PC-3 (cell line): ENCODE results near the gene SPTAN1. TPM values are rescaled to one million over a fixed set of nuclear protein-coding genes. Genes with fewer than 3 reads are reported as not detected.
"Not testable (repeated sequence)": the region's sequence is repeated elsewhere in the genome, so short reads cannot be mapped to it uniquely, and the experiment has no call there.

Experiments
- ATAC-seq: fragments of 200-7000 bp; cut with Tn5 transposase; 2 replicates; pipeline ENCODE4 v1.9.1; 2020; ENCODE audit warnings: mild to moderate bottlenecking, moderate library complexity
- Bru-seq: library from RNA; stranded (reverse); fragments of 400-500 nt; gene quantifications from one replicate; lab custom pipeline; 2021; lab: Mats Ljungman, UMichigan
- BruChase-seq, 2 experiments: library from RNA; stranded (reverse); fragments of 400-500 nt; gene quantifications; one replicate each; lab custom pipeline; 2021; lab: Mats Ljungman, UMichigan
- BruUV-seq: library from RNA; stranded (reverse); fragments of 400-500 nt; replicated peaks from 2 replicates; lab custom pipeline; 2021; lab: Mats Ljungman, UMichigan
- CTCF ChIA-PET: fragments of 300-600 bp; sonication (Branson Sonifier 250); formaldehyde crosslinking; loops from one replicate; lab custom pipeline; 2022; ENCODE audit warnings: antibody characterized with exemption; lab: Charles Lee
- POLR2A ChIA-PET: fragments of 300-600 bp; sonication (Branson Sonifier 250); formaldehyde crosslinking; loops from one replicate; lab custom pipeline; 2022; ENCODE audit warnings: antibody characterized with exemption; ENCODE audit not compliant: unreplicated experiment; lab: Charles Lee
- DNase-seq: peaks from one replicate; pipeline ENCODE4 v3.0.0-alpha.2; 2015
- H2AFZ ChIP-seq: fragments of 300-600 bp; sonication (generic); 2 replicates; pipeline ENCODE4 v1.6.0; 2016; ENCODE audit warnings: antibody characterized with exemption, low read length
- H3F3A ChIP-seq: fragments of 300-600 bp; sonication (generic); one replicate; pipeline ENCODE4 v1.6.0; 2017; ENCODE audit warnings: antibody characterized with exemption, low read length, control low read depth, mild to moderate bottlenecking; ENCODE audit not compliant: unreplicated experiment
- H3K27ac ChIP-seq: fragments of 300-600 bp; sonication (generic); 2 replicates; pipeline ENCODE4 v1.5.1; 2016; ENCODE audit warnings: mild to moderate bottlenecking, low read length
- H3K27me3 ChIP-seq: fragments of 300-600 bp; sonication (generic); 2 replicates; pipeline ENCODE4 v1.6.1; 2016; ENCODE audit warnings: low read length, mixed read lengths
- H3K36me3 ChIP-seq: fragments of 300-600 bp; sonication (generic); 2 replicates; pipeline ENCODE4 v1.6.1; 2016; ENCODE audit warnings: low read depth, mixed run types, low read length, mixed read lengths
- H3K4me1 ChIP-seq: fragments of 300-600 bp; sonication (generic); 2 replicates; pipeline ENCODE4 v1.5.1; 2016; ENCODE audit warnings: low read length; ENCODE audit not compliant: insufficient read depth
- H3K4me2 ChIP-seq: fragments of 300-600 bp; sonication (generic); 2 replicates; pipeline ENCODE4 v1.6.0; 2016; ENCODE audit warnings: low read length
- H3K4me3 ChIP-seq: fragments of 300-600 bp; sonication (generic); 2 replicates; pipeline ENCODE4 v1.5.1; 2016; ENCODE audit warnings: mild to moderate bottlenecking, low read length, mixed read lengths
- H3K79me2 ChIP-seq: fragments of 300-600 bp; sonication (generic); 2 replicates; pipeline ENCODE4 v1.6.1; 2017; ENCODE audit warnings: low read length, mixed read lengths
- H3K9ac ChIP-seq: fragments of 300-600 bp; sonication (generic); 2 replicates; pipeline ENCODE4 v1.6.0; 2016; ENCODE audit warnings: mild to moderate bottlenecking, low read length
- H3K9me2 ChIP-seq: fragments of 300-600 bp; sonication (generic); replicated peaks from 2 replicates; pipeline ENCODE4 v1.6.1; 2016; ENCODE audit warnings: mixed run types, low read length, mixed read lengths
- H3K9me3 ChIP-seq: fragments of 300-600 bp; sonication (generic); 2 replicates; pipeline ENCODE4 v1.6.1; 2016; ENCODE audit warnings: low read length, mixed read lengths
- H4K20me1 ChIP-seq: fragments of 300-600 bp; sonication (generic); 2 replicates; pipeline ENCODE4 v1.6.1; 2016; ENCODE audit warnings: low read length, mixed read lengths
- EZH2 ChIP-seq: fragments of 300-600 bp; sonication (generic); IDR thresholded peaks from one replicate; pipeline ENCODE4 v1.6.1; 2017; ENCODE audit warnings: antibody characterized with exemption, mild to moderate bottlenecking, low read length; ENCODE audit not compliant: unreplicated experiment
- EZH2phosphoT487 ChIP-seq: fragments of 300-600 bp; sonication (generic); IDR thresholded peaks from 2 replicates; pipeline ENCODE4 v1.6.1; 2018; ENCODE audit warnings: mild to moderate bottlenecking, antibody characterized with exemption, low read length, borderline replicate concordance
- intact Hi-C: fragments of 100-400 bp; cut with micrococcal nuclease; formaldehyde crosslinking; loops from 2 replicates; pipeline ENCODE4 v1.9.0; 2023
- long read RNA-seq: library from polyadenylated mRNA; unstranded; transcript quantifications from one replicate; pipeline ENCODE4 v2.0.0, GENCODE V29; 2021; ENCODE audit not compliant: unreplicated experiment
- total RNA-seq: library from RNA; depleted of rRNA; stranded (reverse); fragments of >200 nt; gene quantifications from 2 replicates; pipeline ENCODE4 v1.2.3, GENCODE V29; 2014; rRNA removed
- TF ChIP-seq, protein P1 (sequence below): fragments of 300-600 bp; sonication (generic); conservative IDR thresholded peaks from 2 replicates; pipeline ENCODE4 v1.5.1; 2017; ENCODE audit warnings: antibody characterized with exemption, low read depth, mild to moderate bottlenecking, low read length

SPTAN1 gene
- 221 and 251 TPM in 2 replicates for total RNA-seq
- percentile 80 among the genes with signal in this experiment for Bru-seq, nascent RNA
- percentile 90 among the genes with signal in this experiment for BruChase-seq, experiment 1, labeled RNA remaining after a 6-hour chase
- BruChase-seq, experiment 2, labeled RNA remaining after a 2-hour chase, result percentile 83 among the genes with signal in this experiment
- long read RNA-seq, full-length matches to known transcripts, result 38 of 138 reads
- long read RNA-seq, partial matches to known transcripts, result 82 of 138 reads
- long read RNA-seq, other reads (novel, unspliced or antisense), result 18 of 138 reads

DNA sequence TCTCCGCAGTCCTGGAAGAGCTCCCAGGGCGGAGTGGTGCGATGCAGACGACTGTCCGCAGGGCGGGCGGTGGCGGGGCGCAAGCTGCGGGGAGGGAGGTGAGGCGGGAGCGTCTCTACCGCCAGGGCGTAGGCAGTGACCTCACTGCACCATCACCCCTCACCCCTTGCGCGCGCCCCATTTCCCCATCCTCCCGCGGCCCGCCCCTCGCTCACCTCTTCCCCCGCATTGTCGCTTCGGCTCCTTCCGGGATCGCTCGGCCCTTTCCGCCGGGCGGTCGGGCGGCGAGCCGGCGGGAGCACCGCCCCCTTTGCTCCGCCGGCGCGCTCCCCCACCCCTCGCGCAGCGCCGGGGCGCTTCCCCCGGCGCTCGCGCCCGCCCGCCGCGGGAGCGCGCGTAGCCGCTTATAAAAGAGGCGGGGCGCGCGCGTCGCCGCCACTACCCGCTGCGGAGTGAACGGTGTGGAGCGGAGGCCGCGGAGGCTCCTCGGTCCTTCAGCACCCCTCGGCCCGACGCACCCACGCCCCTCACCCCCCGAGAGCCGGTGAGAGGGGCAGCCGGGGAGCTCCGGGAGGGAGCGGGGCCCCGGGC lies at the start of gene SPTAN1:
Gene SPTAN1 (plus strand): TSS at position 435 of the 591 bp plus-strand sequence. CDS start 14,154 bp downstream, outside the sequence.
- peak within 1 kb of the TSS; percentile 79 for H3K9ac ChIP-seq
- peak within 1 kb of the TSS; percentile 62 for H2AFZ ChIP-seq
- H4K20me1 ChIP-seq, result peaks cover 26% of the 10 kb centered on the region
- peaks cover 43% of the 10 kb centered on the region for H3K4me1 ChIP-seq
- ATAC-seq (peak; percentile 67), DNase-seq (peak; percentile 85)
- BruUV-seq, result no TSS peak
- ChIA-PET POLR2A (interaction anchor here (0.6 to 0.7 kb wide), 3 partner anchors 20 to 1844 kb away, joined by 3 to 9 read pairs (median 6); no protein-coding TSS in a partner anchor), CTCF (interaction anchor here (0.6 kb wide), 1 partner anchor 449 kb away, joined by 3 read pairs; no protein-coding TSS in a partner anchor)
- no peaks in the 10 kb centered on the region for H3K9me3 ChIP-seq
- peaks cover 7% of the 10 kb centered on the region for H3F3A ChIP-seq
- no peaks in the 10 kb centered on the region for H3K9me2 ChIP-seq
- peak within 1 kb of the TSS; percentile 83 for H3K4me2 ChIP-seq
- peak within 1 kb of the TSS; percentile 90 for H3K4me3 ChIP-seq
- H3K79me2 ChIP-seq, result peaks cover 48% of the 10 kb centered on the region
- no peaks in the 10 kb centered on the region for H3K27me3 ChIP-seq
- no peaks in the 10 kb centered on the region for H3K36me3 ChIP-seq
- intact Hi-C loops, result loop anchor here (10.0 kb wide), 1 partner anchor 47 kb away; the partner anchor contains the start of gene GLE1
- H3K27ac ChIP-seq, result peak within 1 kb of the TSS; percentile 20
- TF ChIP-seq, protein P1, sequence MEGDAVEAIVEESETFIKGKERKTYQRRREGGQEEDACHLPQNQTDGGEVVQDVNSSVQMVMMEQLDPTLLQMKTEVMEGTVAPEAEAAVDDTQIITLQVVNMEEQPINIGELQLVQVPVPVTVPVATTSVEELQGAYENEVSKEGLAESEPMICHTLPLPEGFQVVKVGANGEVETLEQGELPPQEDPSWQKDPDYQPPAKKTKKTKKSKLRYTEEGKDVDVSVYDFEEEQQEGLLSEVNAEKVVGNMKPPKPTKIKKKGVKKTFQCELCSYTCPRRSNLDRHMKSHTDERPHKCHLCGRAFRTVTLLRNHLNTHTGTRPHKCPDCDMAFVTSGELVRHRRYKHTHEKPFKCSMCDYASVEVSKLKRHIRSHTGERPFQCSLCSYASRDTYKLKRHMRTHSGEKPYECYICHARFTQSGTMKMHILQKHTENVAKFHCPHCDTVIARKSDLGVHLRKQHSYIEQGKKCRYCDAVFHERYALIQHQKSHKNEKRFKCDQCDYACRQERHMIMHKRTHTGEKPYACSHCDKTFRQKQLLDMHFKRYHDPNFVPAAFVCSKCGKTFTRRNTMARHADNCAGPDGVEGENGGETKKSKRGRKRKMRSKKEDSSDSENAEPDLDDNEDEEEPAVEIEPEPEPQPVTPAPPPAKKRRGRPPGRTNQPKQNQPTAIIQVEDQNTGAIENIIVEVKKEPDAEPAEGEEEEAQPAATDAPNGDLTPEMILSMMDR, result no peak

DNA sequence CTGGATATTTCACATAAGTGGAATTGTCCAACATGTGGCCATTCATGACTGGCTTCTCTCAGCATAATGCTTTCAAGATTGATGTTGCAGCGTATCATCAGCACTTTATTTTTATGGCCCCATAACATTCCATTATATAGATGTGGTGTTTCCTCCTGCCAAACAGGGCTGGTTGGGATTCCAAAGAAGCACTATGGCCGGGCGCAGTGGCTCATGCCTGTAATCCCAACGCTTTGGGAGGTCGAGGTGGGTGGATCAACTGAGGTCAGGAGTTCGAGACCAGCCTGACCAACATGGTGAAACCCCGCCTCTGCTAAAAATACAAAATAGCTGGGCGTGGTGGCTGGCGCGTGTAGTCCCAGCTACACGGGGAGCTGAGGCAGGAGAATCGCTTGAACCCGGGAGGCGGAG lies 49.0 kb upstream of the SPTAN1 start:
- POLR2A ChIA-PET, H3K27me3 ChIP-seq, H3K36me3 ChIP-seq, H3K9me2 ChIP-seq, BruUV-seq, H3K9me3 ChIP-seq, H4K20me1 ChIP-seq, H3F3A ChIP-seq, H3K27ac ChIP-seq, CTCF ChIA-PET: not testable (repeated sequence)
- peak overlapping the region; percentile 82 for H2AFZ ChIP-seq
- peak overlapping the region; percentile 82; the same call in 1 of the 2 replicates for H3K9ac ChIP-seq
- H3K4me1 ChIP-seq, result peaks cover 22% of the 10 kb centered on the region; the same call in 1 of the 2 replicates
- ATAC-seq, result 0 out of 2 replicates have a peak, but pooled peaks have one; percentile 3
- intact Hi-C loops, result loop anchor here (10.0 kb wide), 1 partner anchor 51 kb away; the partner anchor contains the start of gene SPTAN1
- H3K4me2 ChIP-seq, result peak overlapping the region; percentile 86
- H3K4me3 ChIP-seq, result peak overlapping the region; percentile 88; the same call in 1 of the 2 replicates
- peaks cover 24% of the 10 kb centered on the region for H3K79me2 ChIP-seq
- peak; percentile 12 for DNase-seq

DNA sequence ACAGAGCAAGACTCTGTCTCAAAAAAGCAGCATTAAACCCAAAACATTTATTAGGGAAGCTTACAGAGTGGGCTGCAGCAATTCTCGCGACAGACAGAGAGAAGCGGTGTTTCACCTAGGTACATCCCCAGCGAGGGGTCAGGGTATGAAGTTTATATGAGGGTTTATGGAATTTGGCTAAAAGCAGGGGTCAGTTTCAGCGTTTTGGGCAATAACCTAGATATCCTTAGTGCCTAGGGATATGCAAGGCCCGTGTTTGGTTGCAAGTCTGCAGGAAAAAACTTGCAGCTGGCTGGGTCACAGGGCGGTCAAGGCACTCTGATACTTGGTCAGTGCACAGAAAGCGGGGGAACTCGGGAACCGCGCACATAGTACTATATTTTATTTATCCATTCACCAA lies 48.5 kb upstream of the SPTAN1 start:
- Histone ChIP-seq H3K27me3 (no peaks in the 10 kb centered on the region), H3K27ac (no peak overlapping the region), H3K79me2 (peaks cover 24% of the 10 kb centered on the region), H4K20me1 (no peaks in the 10 kb centered on the region), H3K4me3 (peak overlapping the region; percentile 88), H3K9ac (peak overlapping the region; percentile 82), H3K9me3 (no peaks in the 10 kb centered on the region), H2AFZ (peak overlapping the region; percentile 82), H3K4me2 (peak overlapping the region; percentile 86), H3K4me1 (peaks cover 22% of the 10 kb centered on the region; the same call in 1 of the 2 replicates), H3F3A (no peaks in the 10 kb centered on the region), H3K9me2 (no peaks in the 10 kb centered on the region), H3K36me3 (no peaks in the 10 kb centered on the region)
- ATAC-seq (peak; percentile 31; the same call in 1 of the 2 replicates), DNase-seq (no peak)
- POLR2A ChIA-PET, result no interaction called here
- no TSS peak for BruUV-seq
- CTCF ChIA-PET, result no interaction called here
- no peak for TF ChIP-seq EZH2phosphoT487
- no peak for TF ChIP-seq EZH2
- TF ChIP-seq, protein P1, result no peak
- intact Hi-C loops, result loop anchor here (10.0 kb wide), 1 partner anchor 51 kb away; the partner anchor contains the start of gene SPTAN1
